Measurements from ENCODE around the gene RBBP7.

The RBBP7 gene

DNA sequence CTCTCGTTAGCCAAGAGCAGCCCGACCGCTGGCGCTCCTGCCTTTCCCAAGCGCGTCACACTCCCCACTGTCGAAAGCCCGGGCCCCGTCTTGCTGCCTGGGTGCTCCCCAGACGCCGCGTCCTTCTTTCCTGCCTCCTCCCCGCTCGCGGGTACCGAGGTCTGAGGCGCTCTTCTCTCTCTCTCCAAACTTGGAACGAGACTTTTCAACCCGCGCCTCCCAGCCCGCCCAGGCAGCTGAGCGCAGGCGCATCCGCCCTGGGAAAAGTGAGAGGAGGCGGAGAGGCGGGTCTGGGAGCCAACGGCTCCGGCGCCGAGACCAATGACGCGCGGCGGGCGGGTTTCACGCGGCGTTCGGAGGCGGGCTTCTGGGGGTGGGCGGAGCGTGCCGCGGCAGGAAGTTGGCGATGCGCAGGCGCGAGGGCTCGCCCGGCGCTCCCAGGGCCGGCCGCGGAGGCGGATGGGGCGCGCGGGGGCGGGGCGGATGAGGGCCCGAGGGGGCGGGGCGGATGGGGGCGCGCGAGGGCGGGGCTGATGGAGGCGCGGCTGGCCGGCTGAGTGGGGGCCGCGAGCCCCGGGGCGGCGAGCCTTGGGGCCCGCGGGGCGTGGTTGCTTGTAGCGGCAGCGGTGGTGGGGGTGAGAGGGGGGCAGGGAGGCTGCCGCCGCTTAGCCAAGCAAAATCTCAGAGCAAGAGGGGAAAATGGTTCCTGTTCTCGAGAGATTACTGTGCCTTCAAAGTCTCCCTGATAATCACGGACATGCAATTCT lies at the start of gene RBBP7:
TSS of gene RBBP7 (minus strand) at position 268 of the 767 bp plus-strand sequence. CDS start 309 bp downstream, outside the sequence.
- peak; percentile 78 for DNase-seq

- no peak for DNase-seq
Measured at GRCh38 chrX:16918979-16919378, 48.8 kb upstream of the RBBP7 start.

- DNase-seq = no peak
Measured at GRCh38 chrX:16917120-16917519, 47.0 kb upstream of the RBBP7 start.

GRCh38 chrX:16916561-16916960 lies 46.4 kb upstream of the RBBP7 start:
- DNase-seq = no peak

- no peak for DNase-seq
Measured at GRCh38 chrX:16914058-16914457, 43.9 kb upstream of the RBBP7 start.

GRCh38 chrX:16910376-16910775 lies 40.2 kb upstream of the RBBP7 start:
- DNase-seq = no peak

DNA sequence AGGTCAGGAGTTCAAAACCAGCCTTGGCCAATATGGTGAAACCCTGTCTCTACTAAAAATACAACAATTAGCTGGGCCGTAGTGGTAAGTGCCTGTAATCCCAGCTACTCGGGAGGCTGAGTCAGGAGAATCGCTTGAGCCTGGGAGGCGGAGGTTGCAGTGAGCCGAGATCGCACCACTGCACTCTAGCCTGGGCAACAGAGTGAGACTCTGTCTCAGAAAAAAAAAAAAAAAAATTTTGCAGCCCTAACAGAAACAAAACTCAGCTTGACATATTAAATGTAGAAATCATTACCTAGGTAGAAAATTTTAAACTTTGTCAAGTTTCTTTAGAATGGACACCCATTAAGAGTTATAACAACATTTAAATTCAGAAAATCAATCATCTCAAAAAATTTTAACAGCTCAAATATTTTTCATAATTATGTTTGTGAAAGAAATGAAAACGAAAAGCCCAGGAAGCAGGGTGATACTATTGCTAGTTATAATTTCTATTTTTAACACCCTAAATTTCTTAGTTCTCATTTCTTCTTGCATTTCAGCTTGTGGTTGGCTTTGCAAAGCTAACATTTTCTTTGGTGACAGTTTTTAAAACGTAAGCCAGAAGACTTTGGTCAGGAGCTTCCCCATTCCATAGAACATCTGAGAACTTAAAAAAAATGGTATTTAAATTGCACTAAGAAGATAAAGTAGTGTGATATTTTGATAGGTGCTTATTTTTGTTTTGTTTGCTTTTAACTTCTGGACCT lies 33.3 kb upstream of the RBBP7 start:
- DNase-seq = no peak

- no peak for DNase-seq
Measured at GRCh38 chrX:16897445-16897844, 27.3 kb upstream of the RBBP7 start.

GRCh38 chrX:16892504-16893362 lies 22.6 kb upstream of the RBBP7 start:
- peak; percentile 20 for DNase-seq

DNA sequence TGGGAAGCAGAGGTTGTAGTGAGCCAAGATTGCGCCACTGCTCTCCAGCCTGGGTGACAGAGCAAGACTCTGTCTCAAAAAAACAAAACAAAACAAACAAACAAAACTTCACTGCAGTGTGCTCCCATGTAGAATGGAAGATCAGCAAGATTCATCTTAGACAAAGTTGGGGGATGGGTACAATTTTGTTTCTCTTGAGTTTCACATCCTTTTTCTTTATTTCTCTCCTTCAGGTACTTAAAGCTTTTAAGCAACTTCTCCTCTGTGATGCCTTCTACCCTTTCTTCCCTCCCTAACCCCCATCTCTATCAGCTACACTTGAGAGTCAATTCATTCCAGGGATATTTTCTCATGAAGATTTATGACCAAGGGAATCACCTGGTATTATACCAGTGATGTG lies 15.5 kb upstream of the RBBP7 start:
- no peak for DNase-seq

- DNase-seq = no peak
Measured at GRCh38 chrX:16883487-16883804, 13.3 kb upstream of the RBBP7 start.

GRCh38 chrX:16882702-16883486 lies 12.7 kb upstream of the RBBP7 start:
- DNase-seq = peak; percentile 1

DNA sequence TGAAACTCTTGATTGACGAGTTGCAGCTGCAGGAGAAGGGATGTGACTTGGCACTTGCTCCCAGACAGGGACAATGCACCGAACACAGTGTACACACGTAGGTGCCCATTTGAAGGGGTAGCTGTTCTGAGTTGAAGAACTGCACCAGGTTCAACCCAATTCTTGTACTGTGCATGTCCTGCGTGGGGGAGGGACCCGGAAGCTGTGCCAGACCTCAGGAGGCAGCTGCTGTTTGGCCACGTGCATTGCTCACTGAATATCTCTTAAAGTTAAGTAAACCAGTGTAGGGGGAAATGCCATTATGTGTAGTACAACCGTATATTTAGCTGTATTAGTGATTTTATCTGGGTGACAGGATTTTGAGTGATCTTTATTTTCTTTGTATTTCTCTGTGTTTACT lies 12.0 kb upstream of the RBBP7 start:
- DNase-seq = no peak

DNA sequence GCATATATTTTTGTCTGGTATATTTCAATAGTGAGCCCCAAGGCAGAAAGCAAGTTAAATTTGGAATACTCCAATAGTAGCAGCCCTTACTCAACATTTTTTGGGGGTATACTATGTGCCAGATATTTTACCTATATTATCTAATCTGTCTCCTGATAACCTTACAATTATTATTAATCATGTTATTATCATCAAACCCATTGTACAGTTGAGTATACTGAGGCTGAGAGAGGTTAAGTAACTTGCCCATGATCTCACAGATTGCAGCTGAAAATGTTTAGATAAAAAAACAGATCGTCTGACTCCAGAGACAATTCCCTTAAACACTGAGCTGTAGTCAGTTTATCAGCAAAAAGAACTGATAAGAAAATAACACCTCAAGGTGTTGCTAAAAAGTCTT lies 6.5 kb upstream of the RBBP7 start:
- DNase-seq = no peak

DNA sequence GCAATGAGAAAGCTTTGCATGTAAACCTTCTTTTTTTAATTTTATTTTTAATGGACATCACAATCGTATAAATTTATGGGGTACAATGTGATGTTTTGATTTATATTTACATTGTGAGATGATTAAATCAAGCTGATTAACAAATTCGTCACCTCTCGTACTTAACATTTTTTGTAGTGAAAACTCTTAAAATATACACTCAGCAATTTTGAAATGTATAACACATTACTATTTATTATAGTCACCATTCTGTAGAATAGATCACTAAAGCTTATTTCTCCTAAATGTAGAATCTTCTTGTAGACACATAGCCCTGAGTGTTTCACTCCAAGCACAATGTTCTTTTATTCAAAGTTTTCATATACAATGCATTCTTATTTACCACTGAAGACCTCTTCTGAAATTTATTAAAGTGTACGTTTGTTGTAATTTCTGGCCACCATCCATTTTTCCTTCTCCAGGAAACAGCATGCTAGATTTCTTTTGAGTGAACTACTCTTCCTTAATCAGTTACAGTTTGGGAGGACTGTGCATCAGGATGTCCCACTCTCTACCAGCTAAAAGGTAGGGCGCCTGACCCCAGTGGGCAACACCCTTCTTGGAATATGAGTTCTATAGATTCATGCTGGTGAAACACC lies 4.4 kb upstream of the RBBP7 start:
- DNase-seq = no peak

DNA sequence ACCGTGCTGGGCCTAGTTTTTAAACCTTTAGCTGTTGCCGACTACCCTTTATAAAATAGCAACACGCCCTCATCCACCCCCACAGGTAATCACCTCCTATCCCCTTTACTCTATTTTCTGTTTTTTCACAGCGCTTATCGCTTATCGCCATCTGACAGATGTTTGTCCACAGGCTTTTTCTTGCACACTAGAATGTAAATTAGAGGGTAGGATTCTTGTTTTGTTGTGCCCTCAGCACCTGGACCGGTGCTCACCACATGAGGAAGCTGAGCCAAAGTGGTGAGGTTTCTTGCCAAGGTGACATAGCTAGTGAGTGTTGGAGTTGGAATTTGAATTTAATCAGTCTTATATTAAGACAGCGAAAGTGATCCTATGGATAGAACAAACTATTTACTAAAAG lies 2.9 kb upstream of the RBBP7 start:
- DNase-seq = no peak

DNA sequence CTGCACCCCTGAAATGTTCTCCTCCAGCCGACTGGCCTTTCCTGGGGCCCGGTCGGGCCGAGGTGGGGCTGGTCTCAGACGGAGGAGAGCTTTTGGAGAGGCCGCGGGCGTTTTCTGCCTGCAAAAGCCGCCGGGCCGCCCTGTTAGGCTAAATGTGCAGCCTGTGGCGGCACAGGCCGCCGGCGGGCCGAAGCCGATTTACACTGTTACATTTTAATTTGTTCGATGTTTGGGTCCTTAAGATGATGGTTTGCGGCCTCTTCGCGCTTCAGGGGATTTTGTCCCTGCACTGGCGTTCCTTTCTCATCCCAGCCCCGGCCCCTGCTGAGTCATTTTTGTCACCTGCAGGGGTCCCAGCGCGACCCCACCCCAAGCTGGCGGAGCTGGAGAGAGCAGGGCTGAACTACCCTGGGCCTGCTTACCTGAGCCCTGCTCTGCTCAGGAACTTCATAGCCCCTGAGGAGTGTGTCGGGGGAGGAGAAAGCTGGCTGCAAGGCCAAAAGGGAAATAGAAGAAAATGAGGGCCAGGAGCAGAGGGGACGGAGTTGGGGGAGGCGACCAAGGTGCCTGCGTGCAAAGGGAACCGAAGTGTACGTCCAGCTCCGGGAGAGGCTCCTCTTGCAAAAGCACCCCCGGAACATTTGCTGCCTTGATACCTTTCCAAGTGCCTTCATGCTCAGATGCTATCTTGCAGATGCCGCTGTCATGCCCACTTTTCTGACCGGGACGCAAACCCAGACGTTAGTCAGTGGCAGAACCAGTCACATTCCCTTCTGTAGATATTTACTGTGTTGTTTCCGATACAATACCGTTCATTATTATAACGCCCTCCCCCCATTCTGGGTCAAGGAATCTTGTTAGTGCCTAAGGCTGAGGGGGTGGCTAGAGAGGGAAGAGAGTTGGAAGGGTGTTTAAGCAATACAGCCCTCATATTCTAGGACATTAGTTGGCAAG lies 977 bp upstream of the RBBP7 start:
- DNase-seq = peak; percentile 30

GRCh38 chrX:16869393-16870094 lies 618 bp downstream of the RBBP7 start:
- DNase-seq = peak; percentile 46

DNA sequence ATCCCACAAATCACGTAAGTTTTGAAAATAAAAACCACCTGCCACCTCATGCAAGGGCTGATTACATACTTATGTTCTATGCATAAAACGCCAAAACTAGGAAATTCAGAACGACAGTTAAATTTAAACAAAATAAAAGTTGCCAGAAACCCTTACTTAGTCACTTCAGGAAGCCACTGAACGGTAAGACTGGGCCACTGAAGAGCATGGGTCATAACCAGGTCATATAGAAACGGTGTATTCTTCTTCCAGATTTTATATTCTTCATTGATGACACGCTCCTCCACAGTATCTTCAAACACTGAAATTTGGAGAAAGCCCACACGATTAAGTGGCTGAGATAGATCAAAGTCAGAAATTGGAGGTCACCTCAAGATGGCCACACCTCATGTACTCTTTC lies 1.2 kb downstream of the RBBP7 start:
- DNase-seq = no peak

- no peak for DNase-seq
Measured at GRCh38 chrX:16867947-16868346, 2.2 kb downstream of the RBBP7 start.

Measured in NK-92 treated with Interleukin-12 subunit alpha and Interleukin-12 subunit beta, amount 100 ng/mL, for 24 hours (cell line).